ENCODE data around the gene CCDC106. TPM values are rescaled to one million over a fixed set of nuclear protein-coding genes. Genes with fewer than 3 reads are reported as not detected.

The CCDC106 gene
- total RNA-seq, 1 donor from 2014 or later, result 20.8 TPM

DNA sequence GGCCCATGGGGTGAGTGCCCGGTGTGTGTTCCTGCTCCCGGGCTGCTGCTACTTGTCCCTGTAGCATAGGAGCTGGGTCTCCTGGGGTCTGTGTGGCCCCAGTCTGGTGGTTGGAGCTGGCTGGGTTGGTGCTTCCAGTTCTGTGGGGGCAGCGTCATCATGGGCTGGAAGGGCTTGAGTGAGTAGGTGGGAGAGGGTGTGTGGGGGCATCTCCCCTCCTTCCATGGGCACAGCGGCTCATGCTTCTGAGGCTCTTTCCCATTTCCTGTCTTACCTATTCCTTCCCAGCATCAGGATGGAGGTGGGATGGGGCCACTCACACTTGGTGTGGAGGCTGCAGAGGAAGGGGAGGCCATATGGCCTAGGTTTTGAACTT is 19.0 kb downstream of the CCDC106 start:
- H3K27me3 Mint-ChIP-seq (ENCODE audit: low read depth), result no peaks in the 10 kb centered on the region
- peaks cover 3% of the 10 kb centered on the region for H3K4me1 Mint-ChIP-seq
- no peak for DNase-seq (ENCODE audit: low spot score in 2 of 2, unreplicated experiment in 2 of 2)
- H3K27ac Mint-ChIP-seq, result no peak overlapping the region
- peaks cover 22% of the 10 kb centered on the region for H3K36me3 Mint-ChIP-seq
- H3K9me3 Mint-ChIP-seq, result no peaks in the 10 kb centered on the region
- no peak overlapping the region for H3K4me3 Mint-ChIP-seq
- TF ChIP-seq, protein P1, sequence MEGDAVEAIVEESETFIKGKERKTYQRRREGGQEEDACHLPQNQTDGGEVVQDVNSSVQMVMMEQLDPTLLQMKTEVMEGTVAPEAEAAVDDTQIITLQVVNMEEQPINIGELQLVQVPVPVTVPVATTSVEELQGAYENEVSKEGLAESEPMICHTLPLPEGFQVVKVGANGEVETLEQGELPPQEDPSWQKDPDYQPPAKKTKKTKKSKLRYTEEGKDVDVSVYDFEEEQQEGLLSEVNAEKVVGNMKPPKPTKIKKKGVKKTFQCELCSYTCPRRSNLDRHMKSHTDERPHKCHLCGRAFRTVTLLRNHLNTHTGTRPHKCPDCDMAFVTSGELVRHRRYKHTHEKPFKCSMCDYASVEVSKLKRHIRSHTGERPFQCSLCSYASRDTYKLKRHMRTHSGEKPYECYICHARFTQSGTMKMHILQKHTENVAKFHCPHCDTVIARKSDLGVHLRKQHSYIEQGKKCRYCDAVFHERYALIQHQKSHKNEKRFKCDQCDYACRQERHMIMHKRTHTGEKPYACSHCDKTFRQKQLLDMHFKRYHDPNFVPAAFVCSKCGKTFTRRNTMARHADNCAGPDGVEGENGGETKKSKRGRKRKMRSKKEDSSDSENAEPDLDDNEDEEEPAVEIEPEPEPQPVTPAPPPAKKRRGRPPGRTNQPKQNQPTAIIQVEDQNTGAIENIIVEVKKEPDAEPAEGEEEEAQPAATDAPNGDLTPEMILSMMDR (IDR thresholded peaks at IDR 0.05; ENCODE audit: unreplicated experiment), result no peak

DNA sequence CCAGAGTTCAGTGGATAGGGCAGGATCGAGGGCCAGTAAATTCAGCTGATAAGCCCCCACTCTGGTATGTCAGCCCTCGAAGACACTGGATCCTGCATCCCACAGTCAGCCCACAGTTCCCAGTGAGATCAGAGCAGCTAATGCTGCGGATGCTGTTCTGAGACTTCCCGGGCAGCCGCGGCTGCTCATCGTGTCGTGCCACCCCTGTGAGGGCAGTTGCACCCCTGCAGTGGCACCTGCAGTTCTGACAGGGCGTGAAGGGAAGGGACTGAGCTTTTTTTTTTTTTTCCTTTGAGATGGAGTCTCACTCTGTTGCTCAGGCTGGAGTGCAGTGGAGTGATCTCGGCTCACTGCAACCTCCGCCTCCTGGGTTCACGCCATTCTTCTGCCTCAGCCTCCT is 19.5 kb downstream of the CCDC106 start:
- DNase-seq (ENCODE audit: low spot score in 2 of 2, unreplicated experiment in 2 of 2), result no peak
- H3K27me3 Mint-ChIP-seq (ENCODE audit: low read depth), result no peaks in the 10 kb centered on the region
- no peak overlapping the region for H3K4me3 Mint-ChIP-seq
- peaks cover 21% of the 10 kb centered on the region for H3K36me3 Mint-ChIP-seq
- no peak overlapping the region for H3K27ac Mint-ChIP-seq
- H3K4me1 Mint-ChIP-seq, result peaks cover 4% of the 10 kb centered on the region
- H3K9me3 Mint-ChIP-seq, result no peaks in the 10 kb centered on the region
- TF ChIP-seq, protein P1 (IDR thresholded peaks at IDR 0.05; ENCODE audit: unreplicated experiment), result no peak

DNA sequence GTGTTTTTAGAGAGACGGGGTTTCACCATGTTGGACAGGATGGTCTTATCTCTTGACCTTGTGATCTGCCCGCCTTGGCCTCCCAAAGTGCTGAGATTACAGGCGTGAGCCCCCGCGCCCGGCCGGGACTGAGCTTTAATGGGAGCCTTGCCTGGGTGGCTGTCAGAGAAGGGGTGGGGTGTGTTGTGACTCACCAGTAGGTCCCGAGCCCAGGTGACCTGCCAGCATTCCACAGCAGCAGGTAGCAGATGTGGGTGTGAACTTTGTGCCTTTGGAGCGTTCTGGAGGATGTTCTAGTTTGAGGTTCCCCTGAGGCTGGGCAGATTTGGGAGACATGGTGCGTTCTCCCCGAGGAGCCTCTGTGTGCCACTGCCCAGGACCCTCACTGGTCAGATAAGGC is 19.9 kb downstream of the CCDC106 start:
- TF ChIP-seq, protein P1 (IDR thresholded peaks at IDR 0.05; ENCODE audit: unreplicated experiment), result no peak
- Mint-ChIP-seq H3K9me3 (no peaks in the 10 kb centered on the region), H3K36me3 (peaks cover 17% of the 10 kb centered on the region), H3K27me3 (ENCODE audit: low read depth) (no peaks in the 10 kb centered on the region), H3K4me3 (no peak overlapping the region), H3K4me1 (peaks cover 4% of the 10 kb centered on the region), H3K27ac (no peak overlapping the region)
- no peak for DNase-seq (ENCODE audit: low spot score in 2 of 2, unreplicated experiment in 2 of 2)

DNA sequence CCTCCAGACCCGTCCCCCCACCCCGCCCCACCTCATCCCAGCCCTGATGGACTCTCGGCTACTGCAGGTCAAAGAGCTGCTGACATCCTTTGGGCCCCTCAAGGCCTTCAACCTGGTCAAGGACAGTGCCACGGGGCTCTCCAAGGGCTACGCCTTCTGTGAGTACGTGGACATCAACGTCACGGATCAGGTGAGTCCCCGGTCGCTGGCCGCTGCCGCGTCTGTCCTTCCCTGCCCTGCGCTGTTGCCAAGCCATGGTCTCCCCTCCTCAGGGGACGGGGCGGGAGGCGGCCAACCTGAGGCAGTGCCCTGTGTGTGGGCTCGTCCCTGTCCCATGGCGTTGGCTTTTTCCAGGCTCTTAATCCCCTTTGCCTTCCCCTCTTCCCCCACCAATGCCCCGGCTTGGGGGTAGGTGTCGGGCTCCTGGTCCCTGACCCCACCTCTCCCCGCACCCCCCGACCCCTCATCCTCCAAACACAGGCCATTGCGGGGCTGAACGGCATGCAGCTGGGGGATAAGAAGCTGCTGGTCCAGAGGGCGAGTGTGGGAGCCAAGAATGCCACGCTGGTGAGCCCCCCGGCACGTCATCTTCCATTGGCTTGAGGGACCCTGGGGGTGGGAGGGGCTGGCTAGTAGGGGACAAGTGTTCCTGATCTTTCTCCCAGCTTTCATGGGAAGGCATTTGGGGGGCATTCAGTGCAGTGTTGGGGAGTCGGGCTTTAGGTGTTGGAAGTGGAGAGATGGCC is 20.8 kb downstream of the CCDC106 start:
- DNase-seq (ENCODE audit: low spot score in 2 of 2, unreplicated experiment in 2 of 2), result no peak
- H3K9me3 Mint-ChIP-seq, result no peaks in the 10 kb centered on the region
- H3K4me3 Mint-ChIP-seq, result no peak overlapping the region
- H3K27me3 Mint-ChIP-seq (ENCODE audit: low read depth), result no peaks in the 10 kb centered on the region
- peaks cover 8% of the 10 kb centered on the region for H3K4me1 Mint-ChIP-seq
- H3K36me3 Mint-ChIP-seq, result peaks cover 9% of the 10 kb centered on the region
- TF ChIP-seq, protein P1 (IDR thresholded peaks at IDR 0.05; ENCODE audit: unreplicated experiment), result no peak
- no peak overlapping the region for H3K27ac Mint-ChIP-seq

DNA sequence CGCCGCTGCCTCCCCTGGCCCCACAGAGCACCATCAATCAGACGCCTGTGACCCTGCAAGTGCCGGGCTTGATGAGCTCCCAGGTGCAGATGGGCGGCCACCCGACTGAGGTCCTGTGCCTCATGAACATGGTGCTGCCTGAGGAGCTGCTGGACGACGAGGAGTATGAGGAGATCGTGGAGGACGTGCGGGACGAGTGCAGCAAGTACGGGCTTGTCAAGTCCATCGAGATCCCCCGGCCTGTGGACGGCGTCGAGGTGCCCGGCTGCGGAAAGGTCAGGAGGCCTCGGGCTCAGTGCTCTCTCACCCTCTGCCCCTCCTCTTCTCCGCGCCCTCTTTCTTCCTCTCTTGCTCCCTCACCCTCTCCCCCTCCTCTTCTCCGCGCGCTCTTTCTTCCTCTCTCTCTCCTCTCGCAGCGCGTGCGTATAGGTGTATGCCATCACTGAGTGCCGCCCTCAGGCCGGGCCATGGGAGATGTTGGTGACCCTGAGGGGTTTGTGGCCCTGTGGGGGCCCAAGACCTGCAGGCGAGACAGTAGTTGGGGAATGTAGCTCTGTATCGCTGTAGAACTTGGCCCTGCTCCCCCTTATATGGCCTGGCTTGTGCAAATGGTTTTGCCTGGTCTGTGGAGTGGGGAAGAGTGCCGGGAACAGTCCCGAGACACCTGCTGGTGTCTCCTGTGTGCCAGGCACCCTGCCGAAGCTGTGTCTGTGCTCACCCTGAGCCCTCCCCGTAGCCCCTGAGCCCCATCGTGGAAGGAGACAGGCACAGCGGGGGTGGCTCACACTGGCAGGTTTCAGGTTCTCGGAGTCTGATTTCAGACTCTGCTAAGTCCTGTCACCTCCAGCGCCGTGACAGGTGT is 21.6 kb downstream of the CCDC106 start:
- H3K36me3 Mint-ChIP-seq, result peaks cover 8% of the 10 kb centered on the region
- H3K4me3 Mint-ChIP-seq, result no peak overlapping the region
- H3K27ac Mint-ChIP-seq, result no peak overlapping the region
- H3K9me3 Mint-ChIP-seq, result no peaks in the 10 kb centered on the region
- H3K4me1 Mint-ChIP-seq, result peaks cover 12% of the 10 kb centered on the region
- DNase-seq (ENCODE audit: low spot score in 2 of 2, unreplicated experiment in 2 of 2), result no peak
- TF ChIP-seq, protein P1 (IDR thresholded peaks at IDR 0.05; ENCODE audit: unreplicated experiment), result no peak
- no peaks in the 10 kb centered on the region for H3K27me3 Mint-ChIP-seq (ENCODE audit: low read depth)
